Hematopoietic multipotent progenitor cell treated with erythropoietin and hydrocortisone succinate and interleukin-3 and kit ligand, for 17 days (in vitro differentiated cells): ENCODE measurements around the gene SLC39A9.

Experiments
- DNase-seq: peaks from one replicate; pipeline ENCODE4 v3.0.0-alpha.2; 2015; ENCODE audit warnings: low spot score

SLC39A9 gene

GRCh38 chr14:69500096-69500495, 101.6 kb downstream of the SLC39A9 start:
- DNase-seq, result no peak

- DNase-seq, result no peak
Measured at GRCh38 chr14:69500736-69501135, 102.2 kb downstream of the SLC39A9 start.

- DNase-seq, result no peak
Measured at GRCh38 chr14:69501423-69501838, 102.9 kb downstream of the SLC39A9 start.

- DNase-seq, result no peak
Measured at GRCh38 chr14:69504775-69505174, 106.3 kb downstream of the SLC39A9 start.

GRCh38 chr14:69505338-69506240, 107.1 kb downstream of the SLC39A9 start:
- DNase-seq, result no peak

GRCh38 chr14:69506241-69506595, 107.7 kb downstream of the SLC39A9 start:
- no peak for DNase-seq
